GM04503 (cell line): Measurements from ENCODE around the gene FAM43A.

Experiments used
- DNase-seq: peaks from one replicate; pipeline ENCODE4 v3.0.0-alpha.2; 2012; ENCODE audit warnings: low read depth

The FAM43A gene

DNA sequence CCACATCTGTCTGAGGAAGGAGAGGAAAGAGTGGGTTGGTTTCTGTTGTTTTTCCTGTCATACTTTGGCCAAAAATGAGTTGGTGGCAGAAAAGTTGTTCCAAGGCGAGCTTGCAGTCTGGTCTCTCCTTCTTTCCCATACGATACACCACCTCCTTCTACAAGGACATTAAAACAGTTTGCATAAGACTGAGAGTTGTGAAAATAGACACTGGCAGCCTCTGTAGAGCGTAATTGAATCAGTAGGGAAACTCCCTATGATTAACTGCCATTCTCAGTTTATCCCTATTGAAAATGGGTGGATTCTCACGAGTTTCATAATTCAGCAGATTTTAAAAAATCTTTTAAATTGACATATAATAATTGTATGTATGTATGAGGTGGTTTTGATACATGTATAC lies 10.0 kb upstream of the FAM43A start:
- no peak for DNase-seq

DNA sequence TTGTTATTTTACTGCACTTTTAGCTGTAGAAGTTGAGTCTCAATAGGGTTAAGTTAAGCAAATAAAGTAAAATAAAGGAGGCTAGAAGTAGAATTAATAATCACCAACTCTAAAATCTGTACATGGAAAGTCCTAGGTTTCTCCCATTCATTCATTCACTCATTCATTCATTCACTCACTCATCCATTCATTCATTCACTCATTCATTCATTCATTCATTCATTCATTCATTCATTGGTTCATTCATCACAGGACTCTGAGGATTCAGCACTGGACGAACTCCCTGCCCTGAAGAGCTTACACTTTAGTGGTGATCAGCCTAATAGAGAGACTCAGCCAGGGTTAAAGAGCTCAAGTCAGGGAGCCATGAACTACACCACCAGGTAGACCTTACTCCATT lies 9.2 kb upstream of the FAM43A start:
- DNase-seq: no peak

DNA sequence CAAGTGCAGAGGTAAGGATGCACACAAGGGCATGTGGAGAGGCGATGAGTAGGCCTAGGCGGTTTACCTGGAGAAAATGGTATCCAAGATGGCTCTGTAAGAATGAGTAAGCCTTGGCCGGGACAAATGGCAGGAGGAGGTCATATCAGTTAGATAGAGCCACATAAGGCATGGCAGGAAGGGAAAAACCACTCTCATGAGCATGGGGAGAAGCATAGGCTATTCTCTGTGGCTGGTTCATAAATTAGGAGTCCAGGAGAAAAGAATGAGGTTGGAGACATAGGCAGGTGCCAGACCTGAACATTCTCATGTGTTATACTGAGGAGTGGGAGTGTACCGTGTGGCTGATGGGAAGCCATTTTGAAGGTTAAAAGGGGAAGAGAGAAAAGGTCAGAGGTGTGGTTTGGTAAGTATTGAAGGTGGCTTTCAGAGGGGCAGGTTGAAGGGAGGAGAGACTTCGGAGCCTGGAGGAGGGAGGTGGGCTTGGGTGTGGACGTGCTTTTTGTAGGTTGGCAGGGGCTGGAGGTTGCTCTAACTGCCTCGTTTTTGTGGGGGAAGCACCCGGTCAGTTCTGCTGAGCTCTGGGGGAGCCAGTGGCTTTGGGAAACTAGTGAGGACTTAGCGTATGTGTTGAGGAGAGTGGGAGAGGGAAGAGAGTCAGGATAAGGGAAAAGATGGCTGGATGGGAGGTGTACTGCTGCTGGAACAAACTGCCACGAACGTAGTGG lies 4.6 kb upstream of the FAM43A start:
- no peak for DNase-seq

DNA sequence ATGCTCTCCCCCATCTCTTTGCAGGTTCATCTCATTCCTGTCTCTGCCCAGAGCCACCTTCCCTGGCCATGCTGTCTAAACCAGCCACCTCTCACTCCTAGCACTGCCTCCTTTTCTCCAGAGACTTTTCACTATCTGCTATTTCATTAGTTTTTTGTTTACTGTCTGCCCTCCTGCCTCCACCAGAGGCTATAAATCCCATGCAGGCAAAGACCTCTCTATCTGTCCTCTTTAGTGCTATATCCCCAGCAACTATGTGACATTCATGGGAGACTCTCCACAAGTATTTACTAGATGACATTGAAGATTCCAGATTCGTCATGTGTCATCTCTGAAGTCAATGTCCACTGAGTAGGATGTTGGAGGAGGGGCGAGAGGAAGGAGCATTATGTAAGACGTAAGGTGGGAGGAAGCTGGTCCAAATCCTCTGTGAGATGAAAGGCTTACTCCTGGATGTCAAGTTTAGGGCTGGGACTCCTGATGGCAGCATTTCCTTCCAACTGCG lies 3.4 kb upstream of the FAM43A start:
- no peak for DNase-seq

DNA sequence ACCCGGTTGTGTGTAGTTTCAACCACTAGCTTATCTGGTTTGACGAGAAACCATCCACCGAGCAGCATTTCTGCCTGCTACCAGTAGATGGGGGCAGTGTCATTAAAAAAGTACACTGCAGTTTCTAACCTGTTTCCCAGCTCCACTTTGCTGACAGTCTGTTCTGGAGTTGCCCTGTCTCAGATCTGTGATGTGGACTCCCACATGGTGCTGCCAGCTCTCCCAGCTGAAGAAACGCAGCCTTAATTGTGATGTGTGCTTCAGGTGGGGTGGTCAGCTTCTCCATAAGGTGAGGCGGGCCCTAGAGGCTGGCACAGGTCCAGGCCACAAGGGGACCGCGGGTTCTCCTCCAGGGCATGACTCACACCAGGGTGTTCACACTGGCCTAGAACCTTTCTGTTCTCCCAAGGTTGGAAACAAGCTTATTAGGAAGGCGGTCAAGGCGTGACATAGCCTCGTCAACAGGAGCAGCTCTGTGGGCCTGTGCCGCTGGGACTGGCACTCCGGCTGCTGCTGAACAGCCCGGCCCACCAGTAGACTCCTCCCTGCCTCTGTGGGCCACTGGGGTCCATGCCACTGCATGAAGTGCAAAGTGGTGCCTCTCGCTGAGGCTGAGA lies 2.9 kb upstream of the FAM43A start:
- peak; percentile 47 for DNase-seq

DNA sequence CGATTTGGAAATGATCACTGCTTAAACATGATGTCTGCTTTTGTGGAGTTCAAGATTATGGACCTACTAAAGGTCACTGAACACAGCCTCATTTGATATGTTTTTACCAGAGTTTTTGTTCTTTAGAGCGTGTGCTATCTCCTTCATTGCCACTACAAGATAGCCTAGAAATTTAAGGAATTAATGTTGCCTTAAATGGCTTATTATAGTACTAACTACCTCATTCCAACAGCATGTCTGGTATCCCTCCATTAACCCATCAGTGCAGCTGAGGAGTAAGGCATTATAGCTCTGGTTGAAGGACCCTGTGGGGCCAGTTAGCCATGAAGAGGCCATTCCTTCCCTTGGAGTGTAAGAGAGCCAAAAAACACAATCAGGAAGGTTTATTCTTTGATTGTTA lies 2.3 kb upstream of the FAM43A start:
- DNase-seq: no peak

DNA sequence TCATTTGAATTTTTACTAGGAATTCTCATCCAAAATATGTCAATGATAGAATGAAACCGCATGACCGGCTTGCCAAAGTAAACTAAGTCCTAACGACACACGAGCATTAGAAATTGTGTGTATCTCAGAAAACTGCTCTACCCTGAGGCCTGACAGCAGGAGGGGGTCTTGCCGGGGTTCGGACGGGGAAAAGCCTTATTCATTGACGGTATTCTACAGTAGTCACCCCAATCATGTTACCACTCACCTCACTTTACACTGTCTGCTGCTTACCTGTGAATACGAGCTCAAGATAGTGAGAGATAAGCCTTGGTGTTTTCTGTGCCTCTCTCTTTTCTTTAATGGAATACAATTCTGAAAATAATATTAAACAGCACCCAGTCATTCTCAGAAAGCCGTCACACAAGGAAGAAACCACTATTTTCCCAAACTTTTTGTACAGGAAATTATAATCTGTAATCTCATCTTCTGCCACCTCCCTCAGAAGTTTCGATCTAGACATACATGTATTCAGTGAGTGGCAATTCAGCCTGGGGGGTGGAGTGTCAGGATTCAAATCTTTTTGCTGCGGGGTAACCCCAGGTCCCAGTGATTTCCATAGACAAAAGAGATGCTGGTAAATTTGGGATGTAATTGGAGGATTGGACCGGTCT lies 492 bp upstream of the FAM43A start:
- DNase-seq: no peak

DNA sequence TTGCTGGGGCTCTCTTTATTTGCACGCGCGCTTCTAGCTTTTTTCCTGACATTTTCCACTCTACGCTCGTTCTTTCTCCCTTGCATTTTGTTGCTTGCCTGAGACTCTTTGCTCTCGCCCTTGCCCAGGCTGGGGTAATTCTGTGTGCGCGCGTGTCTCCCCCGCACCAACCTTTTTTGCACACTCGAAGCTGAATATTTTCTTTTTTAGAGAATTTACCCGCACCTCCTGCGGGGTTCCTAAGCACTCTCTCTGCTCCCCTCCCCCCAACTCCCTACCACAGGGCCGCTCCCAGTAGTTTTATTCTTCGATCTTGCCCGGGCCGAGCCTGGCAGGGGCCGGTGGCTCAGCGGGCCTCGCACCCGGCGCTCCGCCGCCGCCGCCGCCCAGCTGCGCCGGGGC lies 732 bp downstream of the FAM43A start:
- no peak for DNase-seq

DNA sequence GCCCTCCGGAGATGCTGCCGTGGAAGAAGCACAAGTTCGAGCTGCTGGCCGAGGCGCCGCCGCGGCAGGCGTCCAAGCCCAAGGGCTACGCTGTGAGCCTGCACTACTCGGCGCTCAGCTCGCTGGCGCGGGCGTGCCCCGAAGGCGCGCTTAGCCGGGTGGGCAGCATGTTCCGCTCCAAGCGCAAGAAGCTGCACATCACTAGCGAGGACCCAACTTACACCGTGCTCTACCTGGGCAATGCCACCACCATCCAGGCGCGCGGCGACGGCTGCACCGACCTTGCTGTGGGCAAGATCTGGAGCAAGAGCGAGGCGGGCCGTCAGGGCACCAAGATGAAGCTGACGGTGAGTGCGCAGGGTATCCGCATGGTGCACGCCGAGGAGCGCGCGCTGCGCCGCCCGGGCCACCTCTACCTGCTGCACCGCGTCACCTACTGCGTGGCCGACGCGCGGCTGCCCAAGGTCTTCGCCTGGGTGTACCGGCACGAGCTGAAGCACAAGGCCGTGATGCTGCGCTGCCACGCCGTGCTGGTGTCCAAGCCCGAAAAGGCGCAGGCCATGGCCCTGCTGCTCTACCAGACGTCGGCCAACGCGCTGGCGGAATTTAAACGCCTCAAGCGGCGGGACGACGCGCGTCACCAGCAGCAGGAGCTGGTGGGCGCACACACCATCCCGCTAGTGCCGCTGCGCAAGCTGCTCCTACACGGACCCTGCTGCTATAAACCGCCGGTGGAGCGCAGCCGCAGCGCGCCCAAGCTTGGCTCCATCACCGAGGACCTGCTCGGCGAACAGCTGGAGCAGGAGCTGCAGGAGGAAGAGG lies 1.3 kb downstream of the FAM43A start:
- no peak for DNase-seq

DNA sequence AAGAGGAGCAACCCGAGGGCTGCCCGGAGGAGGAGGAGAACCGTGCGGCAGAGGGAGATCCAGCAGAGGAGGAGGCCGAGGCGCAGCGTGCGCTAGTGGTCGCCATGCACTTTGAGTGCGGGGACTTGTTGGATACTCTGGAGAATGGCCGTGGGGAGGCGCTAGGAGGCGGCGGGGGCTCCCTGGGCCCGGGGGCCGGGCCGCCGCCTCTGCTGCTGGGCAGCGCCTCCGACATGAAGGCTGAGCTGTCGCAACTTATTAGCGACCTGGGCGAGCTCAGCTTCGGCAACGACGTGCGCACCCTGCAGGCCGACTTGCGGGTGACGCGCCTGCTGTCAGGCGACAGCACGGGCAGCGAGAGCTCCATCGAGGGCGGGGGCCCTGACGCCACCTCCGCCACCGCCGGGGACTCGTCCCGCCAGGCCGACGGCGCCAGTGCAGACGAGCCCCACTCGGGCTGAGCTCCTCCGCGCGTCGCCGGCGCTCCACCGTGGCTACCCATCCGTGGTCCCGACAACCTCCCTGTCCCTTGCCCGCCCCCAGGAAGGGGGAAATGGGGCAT lies 2.0 kb downstream of the FAM43A start:
- DNase-seq: no peak

DNA sequence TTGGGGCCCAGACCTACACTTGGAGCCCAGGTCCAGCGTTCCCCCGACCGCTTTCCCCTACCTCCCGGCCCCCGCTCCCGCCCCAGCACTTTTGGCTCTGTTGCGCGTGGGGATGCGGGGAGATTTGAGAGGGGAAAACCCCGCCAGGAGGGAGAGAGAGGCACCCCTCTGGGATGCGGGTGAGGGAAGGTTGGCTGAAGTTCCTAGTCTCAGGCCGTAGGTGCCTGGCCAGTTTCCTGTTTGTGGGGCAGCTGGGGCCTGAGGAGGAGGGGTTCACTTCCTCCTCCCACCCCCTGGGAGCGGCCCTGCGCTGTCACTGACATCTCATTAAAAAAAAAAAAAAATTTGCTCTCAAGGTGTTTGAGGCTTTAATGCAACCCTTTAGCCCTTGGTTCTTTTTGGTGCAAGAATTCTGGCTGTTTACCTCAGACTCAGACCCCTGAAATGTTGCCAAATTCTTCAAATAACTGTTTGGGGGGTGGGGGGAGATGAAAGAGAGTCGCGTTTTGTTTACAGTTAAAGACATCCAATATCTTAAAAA lies 2.6 kb downstream of the FAM43A start:
- no peak for DNase-seq

DNA sequence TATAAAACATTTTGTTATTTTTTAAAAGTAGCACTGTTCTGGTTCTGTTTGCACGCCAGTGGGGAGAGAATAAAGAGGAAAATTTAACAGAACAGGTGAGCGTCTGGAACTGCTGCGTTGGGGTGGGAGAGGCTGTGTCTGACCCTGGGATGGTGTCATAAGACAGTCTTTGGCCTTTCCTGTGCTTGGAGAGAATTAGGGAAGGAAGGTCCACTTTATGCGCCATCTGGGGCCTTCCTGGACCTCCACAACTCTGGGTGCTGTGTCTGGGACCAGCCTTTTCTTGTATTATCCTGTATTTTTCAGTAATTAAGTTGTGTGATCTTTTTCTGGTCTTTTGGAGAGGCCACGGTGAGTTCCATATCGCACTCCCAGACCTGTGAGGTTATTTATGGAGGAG lies 3.3 kb downstream of the FAM43A start:
- no peak for DNase-seq

DNA sequence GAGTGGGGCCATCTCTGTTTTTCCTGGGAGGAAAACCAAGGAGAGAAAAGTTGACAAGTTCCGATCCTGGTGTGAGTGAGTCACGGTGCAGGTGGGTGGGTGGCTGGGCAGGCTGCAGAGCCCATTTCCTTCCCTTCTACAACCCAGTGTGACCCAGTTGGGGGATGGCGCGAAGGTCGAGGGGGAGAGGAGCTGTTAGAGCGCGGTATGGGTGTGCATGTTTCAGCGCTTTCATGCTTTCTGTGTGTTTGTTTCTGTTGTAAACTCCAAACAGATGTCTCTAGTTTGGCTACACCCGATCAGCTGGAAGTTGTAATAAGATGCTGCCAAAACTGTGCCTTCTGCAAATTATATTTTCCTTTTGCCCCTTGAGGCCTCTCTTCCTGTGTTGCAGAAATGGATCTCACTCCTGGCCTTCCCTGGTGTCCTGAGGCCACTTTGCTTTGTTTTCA lies 3.8 kb downstream of the FAM43A start:
- no peak for DNase-seq

DNA sequence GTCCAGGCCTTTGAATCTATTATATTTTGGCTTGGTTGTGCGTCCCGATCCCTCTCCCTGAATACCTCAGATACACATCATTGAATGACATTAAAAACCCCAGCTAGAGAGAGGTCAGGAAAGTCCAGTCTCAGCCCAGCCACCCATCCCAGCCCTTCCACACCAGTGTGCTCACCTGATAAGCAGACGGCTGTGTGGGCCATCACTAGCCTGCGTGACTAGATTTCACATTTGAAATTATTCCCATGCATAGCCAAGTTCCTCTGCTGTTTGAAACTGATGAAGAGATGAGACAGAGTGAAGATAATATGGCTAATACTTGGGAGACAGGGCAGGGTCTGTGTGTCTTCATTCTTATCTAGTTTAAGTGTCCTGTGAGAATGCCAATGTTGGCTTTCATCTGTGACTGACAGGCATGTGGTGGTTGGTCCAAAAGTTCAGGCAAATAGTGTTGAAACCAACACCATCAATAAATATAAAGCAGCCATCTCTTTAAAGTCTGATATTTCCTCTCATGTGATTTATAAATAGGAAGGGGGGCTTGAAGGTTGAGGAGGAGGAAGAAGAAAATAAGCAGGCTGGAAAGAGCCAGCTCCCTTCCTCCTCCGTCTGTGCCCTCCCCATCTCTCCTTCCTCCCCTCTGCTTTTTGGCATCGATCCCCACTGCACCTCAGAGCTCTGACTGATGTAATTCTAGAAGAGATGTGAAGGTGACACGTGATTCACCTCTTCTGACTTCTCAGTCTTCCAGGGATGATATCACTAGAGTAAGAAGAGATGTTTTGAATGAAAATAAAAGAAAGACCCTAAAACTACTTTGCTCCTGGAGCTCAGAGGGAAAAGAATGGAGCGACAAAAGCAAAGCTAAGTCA lies 5.1 kb downstream of the FAM43A start:
- DNase-seq: no peak

DNA sequence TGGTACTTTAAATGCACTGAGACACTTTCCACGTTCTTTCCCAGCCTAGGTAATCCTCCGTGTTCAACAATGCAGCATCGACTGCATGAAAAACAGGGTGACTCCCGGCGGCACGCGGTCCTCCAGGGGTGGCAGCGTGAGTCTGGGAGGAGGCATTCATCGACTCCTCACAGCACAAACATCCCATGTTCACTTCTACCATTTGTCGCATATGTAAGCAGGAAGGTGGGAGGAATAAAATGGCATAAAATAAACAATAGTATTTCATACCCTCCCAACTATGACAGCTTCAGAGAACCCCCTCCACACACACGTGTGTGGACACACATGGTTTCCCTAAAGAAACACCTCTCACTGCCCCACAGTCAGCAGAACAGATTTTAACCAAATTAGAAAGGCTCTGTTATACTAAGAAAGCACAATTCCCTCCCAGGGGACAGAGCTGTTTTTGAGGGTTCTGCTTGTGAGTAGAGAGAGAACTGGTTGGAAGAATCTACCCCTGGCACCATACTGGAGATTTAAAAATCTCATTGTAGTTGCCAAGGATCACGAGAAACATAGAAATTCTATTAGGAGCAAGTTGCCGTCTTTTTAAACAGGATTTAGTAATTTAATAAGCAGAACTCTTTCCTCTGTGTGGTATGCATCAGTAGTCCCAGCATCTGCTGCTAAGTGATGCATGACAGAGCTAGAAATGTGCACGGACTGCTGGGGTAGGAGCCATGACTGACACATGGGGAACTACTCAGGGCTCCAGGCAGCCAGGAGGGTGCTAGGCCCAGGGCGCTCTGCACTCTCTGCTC lies 6.0 kb downstream of the FAM43A start:
- DNase-seq: no peak

DNA sequence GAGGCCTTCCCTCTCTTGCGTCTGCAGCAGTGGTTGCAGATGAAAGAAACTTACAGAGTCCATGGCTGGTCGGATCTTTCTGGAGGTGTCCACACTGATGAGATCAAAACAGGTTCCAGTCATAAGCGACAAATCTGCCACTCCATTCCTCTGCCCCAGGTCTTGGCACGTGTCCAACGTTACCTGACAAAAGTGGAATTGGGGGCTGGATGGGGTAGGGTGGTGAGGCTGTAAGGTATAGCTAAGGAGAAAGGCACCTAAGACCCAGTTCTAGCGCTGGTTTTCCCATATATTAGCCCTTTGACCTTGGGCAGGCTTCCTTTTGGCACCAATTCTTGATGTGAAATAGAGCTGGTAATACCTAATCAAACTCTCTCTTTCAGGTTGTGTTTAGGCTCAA lies 11.0 kb downstream of the FAM43A start:
- DNase-seq: no peak

DNA sequence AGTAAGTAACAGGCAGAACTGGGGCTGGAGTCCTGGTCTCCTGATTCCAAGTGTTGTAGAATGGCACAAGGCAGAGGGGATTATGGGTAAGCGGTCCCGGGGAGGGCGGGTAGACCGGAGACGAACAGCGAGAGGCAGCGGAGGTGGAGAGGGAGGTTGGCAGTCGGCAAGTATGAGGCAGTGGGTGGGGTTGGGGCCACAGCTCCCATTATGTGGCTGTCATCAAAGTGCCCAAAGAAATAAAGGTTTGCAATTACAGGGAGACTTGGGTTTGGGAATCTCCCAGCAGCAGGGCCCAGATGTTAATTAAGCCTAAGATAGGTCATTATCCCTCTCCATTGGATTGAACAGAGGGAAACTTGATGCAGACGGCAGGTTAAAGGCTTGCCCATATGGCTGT lies 16.9 kb downstream of the FAM43A start:
- DNase-seq: no peak

DNA sequence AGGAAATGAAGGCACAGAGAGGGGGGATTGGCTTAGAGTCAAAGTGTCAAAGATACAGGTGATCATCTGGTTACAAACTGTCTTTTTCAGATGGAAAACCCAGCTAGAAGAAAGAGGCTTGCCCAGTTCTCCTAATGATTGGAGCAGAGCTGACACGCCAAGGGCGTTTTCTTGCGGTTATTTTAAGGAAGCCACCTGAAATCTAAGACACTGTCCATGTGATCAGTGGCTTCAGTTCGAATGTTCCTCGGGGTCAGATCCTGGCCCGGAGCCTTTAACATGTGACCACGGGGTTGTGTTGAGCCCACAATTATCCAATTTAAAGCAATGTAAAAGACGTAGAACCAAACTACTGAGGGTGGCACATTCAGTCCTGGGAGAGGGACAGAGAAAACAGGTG lies 19.5 kb downstream of the FAM43A start:
- DNase-seq: no peak

DNA sequence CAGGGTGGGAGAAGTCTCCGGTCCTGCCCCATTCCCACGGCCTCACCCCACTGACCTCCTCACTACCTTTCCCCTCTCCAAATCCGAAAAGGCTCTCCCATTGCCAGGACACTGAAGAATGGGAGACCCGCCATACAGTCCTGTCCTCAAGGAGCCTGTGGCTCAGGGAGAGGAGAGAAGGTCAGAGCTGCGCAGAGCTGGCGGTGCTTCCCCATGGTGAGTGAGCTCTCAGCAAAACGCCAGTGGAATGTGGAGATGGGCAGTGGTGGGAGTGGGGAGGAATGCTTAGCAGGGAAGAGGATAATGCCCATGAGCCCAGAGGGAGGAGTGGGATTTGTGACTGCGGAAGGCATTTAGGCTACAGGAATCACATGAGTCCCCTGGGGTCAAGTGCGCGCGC lies 20.1 kb downstream of the FAM43A start:
- DNase-seq: no peak

DNA sequence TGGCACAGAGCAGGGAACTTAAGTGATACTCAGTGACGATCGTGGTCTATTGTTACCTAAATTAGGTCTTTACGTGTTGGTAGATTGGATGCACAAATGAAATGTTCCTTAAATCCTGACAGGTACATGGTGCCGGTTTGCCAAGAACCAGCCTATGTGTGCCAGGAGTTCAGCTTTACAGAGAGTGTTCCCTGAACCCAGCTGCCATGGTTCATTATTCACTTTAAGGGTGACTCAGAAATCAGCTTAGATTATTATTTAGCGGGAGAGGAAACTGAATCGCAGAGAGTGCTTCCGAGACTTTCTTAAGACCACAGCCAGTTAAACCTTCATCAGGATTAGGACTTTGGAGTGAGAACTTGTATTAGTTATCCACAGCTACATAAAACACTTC lies 21.5 kb downstream of the FAM43A start:
- no peak for DNase-seq
